Measurements from ENCODE around the gene ABHD16A.
"Not testable (repeated sequence)": the region's sequence is repeated elsewhere in the genome, so short reads cannot be mapped to it uniquely, and the experiment has no call there.

Gene ABHD16A

DNA sequence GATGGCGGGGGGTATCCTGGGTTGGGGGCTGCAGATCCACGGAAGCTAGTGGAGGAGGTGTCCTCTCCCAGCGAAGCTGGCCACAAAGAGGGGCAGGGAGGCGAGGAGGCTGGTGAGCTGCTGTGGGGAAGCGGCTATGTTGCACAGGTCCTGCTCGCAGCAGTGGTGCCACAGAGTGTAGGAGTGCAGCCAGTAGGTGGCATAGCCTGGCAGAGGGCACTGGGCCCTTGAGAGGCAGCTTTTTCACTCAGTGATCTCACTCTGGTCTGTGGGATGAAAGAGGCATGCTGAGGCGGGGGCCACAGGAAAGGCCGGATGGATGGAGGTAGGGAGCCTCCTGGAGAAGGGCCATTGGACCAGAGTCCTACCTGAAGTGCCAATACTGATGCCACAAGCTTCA lies 9.2 kb upstream of the ABHD16A start:
- no peak overlapping the region for H3K4me3 ChIP-seq (ENCODE audit: low read depth, low read length)
- TF ChIP-seq POLR2A (IDR thresholded peaks at IDR 0.05; ENCODE audit: extremely low read depth, insufficient read length) (no peak), CTCF (IDR thresholded peaks at IDR 0.05; ENCODE audit: low read depth, low read length) (no peak), MYC (IDR thresholded peaks at IDR 0.05; ENCODE audit: low read depth, low read length) (no peak), MAX (IDR thresholded peaks at IDR 0.05; ENCODE audit: low read depth, low read length) (no peak)
- no peak for DNase-seq (ENCODE audit: low read depth)

- H3K4me3 ChIP-seq (ENCODE audit: low read depth, low read length) = no peak overlapping the region
- TF ChIP-seq POLR2A (IDR thresholded peaks at IDR 0.05; ENCODE audit: extremely low read depth, insufficient read length) (no peak), CTCF (IDR thresholded peaks at IDR 0.05; ENCODE audit: low read depth, low read length) (no peak), MAX (IDR thresholded peaks at IDR 0.05; ENCODE audit: low read depth, low read length) (no peak), MYC (IDR thresholded peaks at IDR 0.05; ENCODE audit: low read depth, low read length) (no peak)
- peak; percentile 37 for DNase-seq (ENCODE audit: low read depth)
Observed at GRCh38 chr6:31711233-31711632, 8.1 kb upstream of the ABHD16A start.

DNA sequence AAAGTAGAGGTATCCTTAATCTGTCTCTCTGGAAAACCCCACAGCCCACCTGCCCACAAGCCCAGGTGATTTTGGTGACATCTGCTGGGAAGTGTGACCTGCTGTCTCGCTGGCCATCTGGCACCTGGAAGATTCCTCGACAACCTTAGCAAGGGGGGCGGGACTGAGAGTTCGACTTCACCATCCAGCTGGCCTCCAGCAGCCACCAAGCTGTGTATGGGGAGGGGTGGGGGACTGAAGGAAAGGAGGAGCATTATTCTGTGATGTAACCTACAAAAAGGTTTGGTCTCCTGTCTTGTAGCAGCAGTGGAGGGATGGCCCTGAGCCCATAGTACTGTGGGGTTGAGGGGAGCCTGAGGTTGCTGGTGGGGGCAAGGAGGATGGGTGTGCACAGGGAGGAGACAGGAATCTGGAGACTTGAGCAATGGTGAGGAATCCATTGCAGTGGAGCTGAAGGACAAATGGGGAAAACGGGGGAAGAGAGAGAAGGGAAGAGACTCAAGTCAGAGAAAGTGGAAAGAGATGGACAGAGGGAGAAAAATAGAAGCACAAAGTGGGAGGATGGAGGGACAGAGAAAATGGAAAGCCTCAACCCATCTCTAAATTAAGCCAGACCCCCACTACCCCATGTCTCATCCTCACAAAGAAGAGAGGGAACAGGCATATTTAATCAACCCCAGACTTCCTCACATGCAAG lies 7.5 kb upstream of the ABHD16A start:
- TF ChIP-seq MAX (IDR thresholded peaks at IDR 0.05; ENCODE audit: low read depth, low read length) (no peak), MYC (IDR thresholded peaks at IDR 0.05; ENCODE audit: low read depth, low read length) (no peak), POLR2A (IDR thresholded peaks at IDR 0.05; ENCODE audit: extremely low read depth, insufficient read length) (no peak), CTCF (IDR thresholded peaks at IDR 0.05; ENCODE audit: low read depth, low read length) (no peak)
- H3K4me3 ChIP-seq (ENCODE audit: low read depth, low read length) = no peak overlapping the region
- DNase-seq (ENCODE audit: low read depth) = no peak

DNA sequence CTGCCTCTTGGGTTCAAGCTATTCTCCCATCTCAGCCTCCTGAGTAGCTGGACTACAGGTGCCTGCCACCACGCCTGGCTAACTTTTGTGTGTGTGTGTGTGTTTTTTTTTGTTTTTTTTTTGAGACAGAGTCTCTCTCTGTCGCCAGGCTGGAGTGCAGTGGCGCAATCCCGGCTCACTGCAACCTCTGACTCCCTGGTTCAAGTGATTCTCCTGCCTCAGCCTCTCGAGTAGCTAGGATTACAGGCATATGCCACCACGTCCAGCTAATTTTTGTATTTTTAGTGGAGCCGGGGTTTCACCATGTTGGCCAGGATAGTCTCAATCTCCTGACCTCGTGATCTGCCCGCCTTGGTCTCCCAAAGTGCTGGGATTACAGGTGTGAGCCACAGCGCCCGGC lies 6.0 kb upstream of the ABHD16A start:
- not testable (repeated sequence) for H3K4me3 ChIP-seq (ENCODE audit: low read depth, low read length); DNase-seq (ENCODE audit: low read depth)

GRCh38 chr6:31708224-31708623 lies 5.1 kb upstream of the ABHD16A start:
- H3K4me3 ChIP-seq (ENCODE audit: low read depth, low read length) = no peak overlapping the region
- no peak for TF ChIP-seq MAX (IDR thresholded peaks at IDR 0.05; ENCODE audit: low read depth, low read length)
- TF ChIP-seq CTCF (IDR thresholded peaks at IDR 0.05; ENCODE audit: low read depth, low read length) = no peak
- no peak for TF ChIP-seq POLR2A (IDR thresholded peaks at IDR 0.05; ENCODE audit: extremely low read depth, insufficient read length)
- TF ChIP-seq MYC (IDR thresholded peaks at IDR 0.05; ENCODE audit: low read depth, low read length) = no peak
- no peak for DNase-seq (ENCODE audit: low read depth)

DNA sequence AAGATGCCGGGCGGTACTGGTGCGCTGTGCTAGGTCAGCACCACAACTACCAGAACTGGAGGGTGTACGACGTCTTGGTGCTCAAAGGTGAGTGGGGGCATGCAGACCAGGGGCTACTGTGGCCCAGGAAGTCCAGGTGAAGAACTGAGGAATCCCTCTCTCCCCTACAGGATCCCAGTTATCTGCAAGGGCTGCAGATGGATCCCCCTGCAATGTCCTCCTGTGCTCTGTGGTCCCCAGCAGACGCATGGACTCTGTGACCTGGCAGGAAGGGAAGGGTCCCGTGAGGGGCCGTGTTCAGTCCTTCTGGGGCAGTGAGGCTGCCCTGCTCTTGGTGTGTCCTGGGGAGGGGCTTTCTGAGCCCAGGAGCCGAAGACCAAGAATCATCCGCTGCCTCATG lies 4.6 kb upstream of the ABHD16A start:
- no peak overlapping the region for H3K4me3 ChIP-seq (ENCODE audit: low read depth, low read length)
- TF ChIP-seq MAX (IDR thresholded peaks at IDR 0.05; ENCODE audit: low read depth, low read length) (no peak), POLR2A (IDR thresholded peaks at IDR 0.05; ENCODE audit: extremely low read depth, insufficient read length) (no peak), MYC (IDR thresholded peaks at IDR 0.05; ENCODE audit: low read depth, low read length) (no peak), CTCF (IDR thresholded peaks at IDR 0.05; ENCODE audit: low read depth, low read length) (no peak)
- no peak for DNase-seq (ENCODE audit: low read depth)
